HG03025 (cell line): Measurements from ENCODE around the gene GALNT13.

Experiments
- ATAC-seq: cut with Tn5 transposase; IDR thresholded peaks from one replicate; pipeline ENCODE4 v1.9.1; 2021; ENCODE audit warnings: mild to moderate bottlenecking, moderate library complexity; ENCODE audit not compliant: unreplicated experiment, low FRiP score

The GALNT13 gene

GRCh38 chr2:153940511-153940910 lies 68.8 kb downstream of the GALNT13 start:
- no peak for ATAC-seq

- ATAC-seq: no peak
These were observed 73.1 kb downstream of the GALNT13 start for GRCh38 chr2:153944800-153945199.

- ATAC-seq: no peak
These were observed 74.3 kb downstream of the GALNT13 start for GRCh38 chr2:153946036-153946435.

- ATAC-seq: no peak
These were observed 82.0 kb downstream of the GALNT13 start for GRCh38 chr2:153953761-153954160.

GRCh38 chr2:153963256-153963655 lies 91.5 kb downstream of the GALNT13 start:
- ATAC-seq: no peak

- no peak for ATAC-seq
These were observed 95.7 kb downstream of the GALNT13 start for GRCh38 chr2:153967248-153967973.

- no peak for ATAC-seq
These were observed 99.5 kb downstream of the GALNT13 start for GRCh38 chr2:153971250-153971649.

- no peak for ATAC-seq
These were observed 100.1 kb downstream of the GALNT13 start for GRCh38 chr2:153971855-153972254.

- no peak for ATAC-seq
These were observed 100.7 kb downstream of the GALNT13 start for GRCh38 chr2:153972412-153972811.

- ATAC-seq: no peak
These were observed 114.9 kb downstream of the GALNT13 start for GRCh38 chr2:153986488-153987229.

- ATAC-seq: no peak
These were observed 119.0 kb downstream of the GALNT13 start for GRCh38 chr2:153990771-153991170.

GRCh38 chr2:154013514-154013913 lies 141.8 kb downstream of the GALNT13 start:
- ATAC-seq: no peak

GRCh38 chr2:154015233-154015632 lies 143.5 kb downstream of the GALNT13 start:
- ATAC-seq: no peak

GRCh38 chr2:154029504-154029903 lies 157.8 kb downstream of the GALNT13 start:
- ATAC-seq: no peak

GRCh38 chr2:154032220-154032619 lies 160.5 kb downstream of the GALNT13 start:
- ATAC-seq: no peak

GRCh38 chr2:154046493-154046892 lies 174.8 kb downstream of the GALNT13 start:
- ATAC-seq: no peak

- no peak for ATAC-seq
These were observed 177.2 kb downstream of the GALNT13 start for GRCh38 chr2:154048905-154049304.

GRCh38 chr2:154049561-154049960 lies 177.8 kb downstream of the GALNT13 start:
- ATAC-seq: no peak

GRCh38 chr2:154067124-154067523 lies 195.4 kb downstream of the GALNT13 start:
- no peak for ATAC-seq

GRCh38 chr2:154078926-154079325 lies 207.2 kb downstream of the GALNT13 start:
- no peak for ATAC-seq

- no peak for ATAC-seq
These were observed 220.8 kb downstream of the GALNT13 start for GRCh38 chr2:154092571-154092970.

GRCh38 chr2:154093856-154094255 lies 222.1 kb downstream of the GALNT13 start:
- ATAC-seq: no peak
